Measurements from ENCODE around the gene GPX4. TPM values are rescaled to one million over a fixed set of nuclear protein-coding genes. Genes with fewer than 3 reads are reported as not detected.
"Not testable (repeated sequence)": the region's sequence is repeated elsewhere in the genome, so short reads cannot be mapped to it uniquely, and the experiment has no call there.

Gene GPX4
- total RNA-seq, 4 donors from 2014 or later: 616 to 907 (median 819) TPM

DNA sequence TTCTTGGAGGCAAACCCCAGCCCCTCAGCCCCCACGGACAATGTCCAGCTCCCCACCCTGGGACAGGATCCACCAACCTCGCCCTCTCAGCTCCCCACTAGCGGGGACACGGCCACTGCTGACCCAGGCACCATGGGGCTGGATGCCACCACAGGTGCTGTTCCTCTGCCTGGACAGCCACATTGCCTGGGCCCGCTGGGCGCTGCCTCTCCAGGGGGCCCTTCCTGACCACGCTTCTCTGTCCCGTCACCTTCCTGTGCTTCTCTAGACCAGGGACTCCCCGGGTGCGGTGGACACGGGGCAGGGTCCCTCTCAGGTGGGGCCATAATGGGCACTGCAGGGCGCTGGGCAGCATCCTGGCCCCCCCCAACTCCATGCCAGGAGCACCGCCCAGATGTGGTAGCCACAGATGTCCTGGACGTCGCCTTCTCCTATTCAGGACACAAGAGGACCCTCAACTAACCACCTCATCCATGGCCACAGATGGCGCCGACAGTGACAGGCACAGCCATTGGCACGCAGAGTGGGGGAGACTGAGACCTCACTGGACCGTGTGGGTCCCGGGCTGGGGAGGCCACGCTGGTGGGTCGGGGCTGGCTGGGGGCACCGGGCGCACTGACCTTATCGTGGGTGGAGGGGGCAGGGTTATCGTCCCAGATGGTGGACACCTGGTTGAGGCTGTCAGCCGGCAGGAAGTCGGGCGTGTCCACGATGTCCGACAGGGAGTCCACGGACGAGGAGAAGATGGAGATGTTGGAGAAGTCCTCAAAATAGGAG, 23.4 kb downstream of the GPX4 start:
- intact Hi-C loops (cut with DNase I; ENCODE audit: low total_unique reads): no loop called here
- Histone ChIP-seq H3K36me3 (peaks cover 0 to 38% of the 10 kb centered on the region in 2 donors), H3K4me1 (peaks cover 16 to 19% of the 10 kb centered on the region in 2 donors), H3K27ac (peak overlapping the region in 1 of 4 donors; percentile 79), H3K4me3 (no peak overlapping the region), H3K27me3 (no peaks in the 10 kb centered on the region), H3K9me3 (no peaks in the 10 kb centered on the region)
- ATAC-seq (no peak), DNase-seq (no peak)
- TF ChIP-seq POLR2A (IDR thresholded peaks at IDR 0.05): no peak
- TF ChIP-seq, protein P1, sequence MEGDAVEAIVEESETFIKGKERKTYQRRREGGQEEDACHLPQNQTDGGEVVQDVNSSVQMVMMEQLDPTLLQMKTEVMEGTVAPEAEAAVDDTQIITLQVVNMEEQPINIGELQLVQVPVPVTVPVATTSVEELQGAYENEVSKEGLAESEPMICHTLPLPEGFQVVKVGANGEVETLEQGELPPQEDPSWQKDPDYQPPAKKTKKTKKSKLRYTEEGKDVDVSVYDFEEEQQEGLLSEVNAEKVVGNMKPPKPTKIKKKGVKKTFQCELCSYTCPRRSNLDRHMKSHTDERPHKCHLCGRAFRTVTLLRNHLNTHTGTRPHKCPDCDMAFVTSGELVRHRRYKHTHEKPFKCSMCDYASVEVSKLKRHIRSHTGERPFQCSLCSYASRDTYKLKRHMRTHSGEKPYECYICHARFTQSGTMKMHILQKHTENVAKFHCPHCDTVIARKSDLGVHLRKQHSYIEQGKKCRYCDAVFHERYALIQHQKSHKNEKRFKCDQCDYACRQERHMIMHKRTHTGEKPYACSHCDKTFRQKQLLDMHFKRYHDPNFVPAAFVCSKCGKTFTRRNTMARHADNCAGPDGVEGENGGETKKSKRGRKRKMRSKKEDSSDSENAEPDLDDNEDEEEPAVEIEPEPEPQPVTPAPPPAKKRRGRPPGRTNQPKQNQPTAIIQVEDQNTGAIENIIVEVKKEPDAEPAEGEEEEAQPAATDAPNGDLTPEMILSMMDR (IDR thresholded peaks at IDR 0.05 in 4 of 5, conservative IDR thresholded peaks at IDR 0.05 in 1 of 5): no peak
- in situ Hi-C loops (cut with MboI; ENCODE audit: low sequenced_read_pairs in 4 of 4): loop anchor here in 1 of 4 donors (10.0 kb wide), 1 partner anchor 58 kb away; no protein-coding TSS in a partner anchor

DNA sequence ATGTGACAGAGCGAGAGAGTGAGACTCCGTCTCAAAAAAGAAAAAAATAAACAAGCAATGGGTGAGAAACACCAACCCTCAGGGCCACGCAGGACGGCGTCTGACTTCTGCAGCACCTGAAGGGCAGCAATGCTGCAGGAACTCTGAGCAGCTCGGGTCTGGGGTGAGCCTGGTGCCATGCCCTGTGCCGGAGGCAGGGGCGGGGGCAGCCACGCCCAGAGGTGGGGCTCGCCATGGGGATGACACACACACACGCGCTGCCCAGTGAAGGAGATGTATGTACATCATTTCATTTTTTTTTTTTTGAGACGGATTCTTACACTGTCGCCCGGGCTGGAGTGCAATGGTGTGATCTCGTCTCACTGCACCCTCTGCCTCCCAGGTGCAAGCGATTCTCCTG, 24.3 kb downstream of the GPX4 start:
- in situ Hi-C loops (cut with MboI; ENCODE audit: low sequenced_read_pairs in 4 of 4) (loop anchor here in 1 of 4 donors (10.0 kb wide), 1 partner anchor 57 kb away; no protein-coding TSS in a partner anchor), intact Hi-C loops (cut with DNase I; ENCODE audit: low total_unique reads) (no loop called here)
- H3K27me3 ChIP-seq: no peaks in the 10 kb centered on the region
- H3K27ac ChIP-seq: no peak overlapping the region
- H3K4me1 ChIP-seq: peaks cover 25 to 28% of the 10 kb centered on the region in 2 donors
- H3K36me3 ChIP-seq: peaks cover 0 to 29% of the 10 kb centered on the region in 2 donors
- TF ChIP-seq, protein P1 (IDR thresholded peaks at IDR 0.05 in 4 of 5, conservative IDR thresholded peaks at IDR 0.05 in 1 of 5): no peak
- no peak for TF ChIP-seq POLR2A (IDR thresholded peaks at IDR 0.05)
- H3K9me3 ChIP-seq: no peaks in the 10 kb centered on the region
- ATAC-seq (no peak), DNase-seq (no peak)
- H3K4me3 ChIP-seq: no peak overlapping the region

DNA sequence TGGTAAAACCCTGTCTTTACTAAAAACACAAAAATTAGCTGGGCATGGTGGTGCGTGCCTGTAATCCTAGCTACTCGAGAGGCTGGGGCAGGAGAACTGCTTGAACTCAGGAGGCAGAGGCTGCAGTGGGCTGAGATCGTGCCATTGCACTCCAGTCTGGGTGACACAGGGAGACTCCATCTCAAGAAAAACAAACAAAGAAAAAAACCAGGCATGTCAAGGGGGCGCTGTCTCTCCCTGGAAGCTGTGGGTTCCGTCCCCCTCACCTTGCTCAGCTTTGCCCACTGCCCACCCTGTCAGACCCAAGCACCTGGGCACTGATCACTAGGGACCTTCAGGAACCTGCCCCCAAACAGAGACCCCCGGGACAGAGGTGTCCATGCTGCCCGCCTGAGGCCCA, 25.3 kb downstream of the GPX4 start:
- DNase-seq; intact Hi-C loops (cut with DNase I; ENCODE audit: low total_unique reads); H3K4me3 ChIP-seq; H3K9me3 ChIP-seq; ATAC-seq; H3K27me3 ChIP-seq; H3K27ac ChIP-seq: not testable (repeated sequence)
- Histone ChIP-seq H3K4me1 (peaks cover 25 to 32% of the 10 kb centered on the region in 2 donors), H3K36me3 (peaks cover 0 to 19% of the 10 kb centered on the region in 2 donors)
- in situ Hi-C loops (cut with MboI; ENCODE audit: low sequenced_read_pairs in 4 of 4): loop anchor here in 1 of 4 donors (10.0 kb wide), 1 partner anchor 56 kb away; no protein-coding TSS in a partner anchor

DNA sequence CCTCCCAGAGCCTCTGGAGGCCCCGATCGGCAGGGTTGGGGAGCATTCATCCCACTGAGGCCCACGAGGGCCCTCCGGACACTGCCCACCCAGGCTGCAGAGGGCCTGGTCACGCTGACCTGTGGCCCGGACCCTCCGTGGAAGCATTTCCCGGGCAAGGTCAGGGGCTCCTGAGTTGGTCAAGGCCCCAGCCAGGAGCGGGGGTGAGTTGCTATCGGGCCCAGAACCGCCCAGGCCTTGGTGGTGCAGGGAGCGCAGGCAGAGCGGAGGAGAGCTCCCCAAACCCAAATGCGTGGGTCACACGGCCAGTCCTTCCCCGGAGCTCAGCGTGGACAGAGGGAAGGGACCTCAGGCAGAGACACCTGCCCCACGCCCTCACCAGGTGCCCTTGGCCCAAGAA, 25.7 kb downstream of the GPX4 start:
- no peak for ATAC-seq
- Histone ChIP-seq H3K4me3 (no peak overlapping the region), H3K9me3 (no peaks in the 10 kb centered on the region), H3K27me3 (no peaks in the 10 kb centered on the region), H3K27ac (no peak overlapping the region), H3K4me1 (peaks cover 25 to 32% of the 10 kb centered on the region in 2 donors), H3K36me3 (peaks cover 0 to 15% of the 10 kb centered on the region in 2 donors)
- in situ Hi-C loops (cut with MboI; ENCODE audit: low sequenced_read_pairs in 4 of 4) (loop anchor here in 1 of 4 donors (10.0 kb wide), 1 partner anchor 55 kb away; no protein-coding TSS in a partner anchor), intact Hi-C loops (cut with DNase I; ENCODE audit: low total_unique reads) (no loop called here)
- DNase-seq: no peak
- TF ChIP-seq POLR2A (IDR thresholded peaks at IDR 0.05): no peak
- TF ChIP-seq, protein P1 (IDR thresholded peaks at IDR 0.05 in 4 of 5, conservative IDR thresholded peaks at IDR 0.05 in 1 of 5): no peak
